Left kidney (tissue), 2 donors: ENCODE data around the gene RTKN2. TPM values are rescaled to one million over a fixed set of nuclear protein-coding genes. Genes with fewer than 3 reads are reported as not detected.
A peak's percentile ranks its signal among the peaks of the same experiment; 100 is the strongest.
"Not testable (repeated sequence)": the region's sequence is repeated elsewhere in the genome, so short reads cannot be mapped to it uniquely, and the experiment has no call there.

Experiments used
- DNase-seq: peaks from one replicate; pipeline ENCODE4 v3.0.0-alpha.2; 2013
- polyA plus RNA-seq: library from polyadenylated mRNA; unstranded; fragments of 120-200 nt; gene quantifications from one replicate; pipeline ENCODE4 v1.2.1, GENCODE V29; 2013; ENCODE audit not compliant: insufficient read length

Gene RTKN2
- polyA plus RNA-seq, 1 donor: 20.0 TPM

- DNase-seq: no peak
These were observed 7.0 kb downstream of the RTKN2 start for GRCh38 chr10:62261666-62262065.

GRCh38 chr10:62259998-62260397 is 8.6 kb downstream of the RTKN2 start:
- DNase-seq: no peak

- no peak for DNase-seq
These were observed 9.2 kb downstream of the RTKN2 start for GRCh38 chr10:62259456-62259855.

- no peak for DNase-seq
These were observed 9.7 kb downstream of the RTKN2 start for GRCh38 chr10:62258926-62259325.

GRCh38 chr10:62253704-62254103 is 14.9 kb downstream of the RTKN2 start:
- DNase-seq: no peak

GRCh38 chr10:62252051-62252450 is 16.6 kb downstream of the RTKN2 start:
- no peak for DNase-seq

GRCh38 chr10:62250594-62251198 is 17.9 kb downstream of the RTKN2 start:
- DNase-seq: no peak

GRCh38 chr10:62249957-62250356 is 18.7 kb downstream of the RTKN2 start:
- DNase-seq: no peak

- no peak for DNase-seq
These were observed 20.2 kb downstream of the RTKN2 start for GRCh38 chr10:62248465-62248864.

- peak; percentile 79 for DNase-seq
These were observed 23.7 kb downstream of the RTKN2 start for GRCh38 chr10:62244785-62245467.

- DNase-seq: no peak
These were observed 24.6 kb downstream of the RTKN2 start for GRCh38 chr10:62244088-62244487.

GRCh38 chr10:62243647-62243997 is 25.0 kb downstream of the RTKN2 start:
- DNase-seq: no peak

GRCh38 chr10:62242965-62243646 is 25.5 kb downstream of the RTKN2 start:
- not testable (repeated sequence) for DNase-seq

GRCh38 chr10:62241521-62241920 is 27.1 kb downstream of the RTKN2 start:
- not testable (repeated sequence) for DNase-seq

GRCh38 chr10:62239994-62240393 is 28.6 kb downstream of the RTKN2 start:
- DNase-seq: no peak

GRCh38 chr10:62238880-62239279 is 29.8 kb downstream of the RTKN2 start:
- DNase-seq: no peak

GRCh38 chr10:62237966-62238365 is 30.7 kb downstream of the RTKN2 start:
- no peak for DNase-seq

GRCh38 chr10:62237506-62237905 is 31.1 kb downstream of the RTKN2 start:
- DNase-seq: no peak

- DNase-seq: no peak
These were observed 34.5 kb downstream of the RTKN2 start for GRCh38 chr10:62234077-62234605.

- DNase-seq: no peak
These were observed 35.1 kb downstream of the RTKN2 start for GRCh38 chr10:62233356-62234076.

- DNase-seq: no peak
These were observed 36.8 kb downstream of the RTKN2 start for GRCh38 chr10:62231805-62232204.

- DNase-seq: no peak
These were observed 37.3 kb downstream of the RTKN2 start for GRCh38 chr10:62231371-62231770.
